HepG2 (cell line): Measurements from ENCODE around the gene SLC17A5. TPM values are rescaled to one million over a fixed set of nuclear protein-coding genes. Genes with fewer than 3 reads are reported as not detected.

Experiments
- FOXC1 ChIP-seq: sonication (generic); formaldehyde crosslinking; IDR thresholded peaks from 2 replicates; pipeline ENCODE4 v1.8.0; 2022; ENCODE audit warnings: mild to moderate bottlenecking, missing genetic modification reagents, borderline replicate concordance
- KLF9 ChIP-seq: IDR thresholded peaks from 2 replicates; pipeline ENCODE4 v1.6.1; 2016; ENCODE audit warnings: low read depth
- MTA1 ChIP-seq: sonication (generic); formaldehyde crosslinking; IDR thresholded peaks from 2 replicates; pipeline ENCODE4 v1.4.0; 2020; ENCODE audit warnings: missing genetic modification reagents, mild to moderate bottlenecking, borderline replicate concordance
- MYNN ChIP-seq: sonication (generic); formaldehyde crosslinking; IDR thresholded peaks from 2 replicates; pipeline ENCODE4 v1.4.0; 2020; ENCODE audit warnings: mild to moderate bottlenecking, low read depth, missing genetic modification reagents
- NFIB ChIP-seq: sonication (generic); formaldehyde crosslinking; IDR thresholded peaks from 2 replicates; pipeline ENCODE4 v1.9.0; 2021; ENCODE audit warnings: missing genetic modification reagents, mild to moderate bottlenecking, borderline replicate concordance
- SPEN ChIP-seq: sonication (generic); formaldehyde crosslinking; IDR thresholded peaks from 2 replicates; pipeline ENCODE4 v1.5.1; 2020; ENCODE audit warnings: low read depth, mild to moderate bottlenecking, missing genetic modification reagents
- YEATS2 ChIP-seq: sonication (generic); formaldehyde crosslinking; IDR thresholded peaks from 2 replicates; pipeline ENCODE4 v1.4.0; 2020; ENCODE audit warnings: missing genetic modification reagents, borderline replicate concordance
- ZFP36 ChIP-seq: fragments of 150-350 bp; IDR thresholded peaks from 2 replicates; pipeline ENCODE4 v1.6.1; 2018; ENCODE audit warnings: borderline replicate concordance, low read length, low read depth; ENCODE audit not compliant: partially characterized antibody
- ZMYM4 ChIP-seq: sonication (generic); formaldehyde crosslinking; IDR thresholded peaks from 2 replicates; pipeline ENCODE4 v1.8.1; 2023; ENCODE audit warnings: mild to moderate bottlenecking, missing genetic modification reagents
- ZNF3 ChIP-seq: IDR thresholded peaks from 2 replicates; pipeline ENCODE4 v1.7.0; 2017; ENCODE audit warnings: inconsistent platforms
- ZNF557 ChIP-seq: sonication (generic); formaldehyde crosslinking; IDR thresholded peaks from 2 replicates; pipeline ENCODE4 v1.4.0; 2020; ENCODE audit warnings: missing genetic modification reagents
- ZNF614 ChIP-seq: IDR thresholded peaks from 2 replicates; pipeline ENCODE4 v1.6.1; 2018; ENCODE audit warnings: missing biosample characterization, missing genetic modification reagents, inconsistent platforms, borderline replicate concordance
- polyA plus RNA-seq, 8 experiments: library from polyadenylated mRNA; depleted of rRNA in 3 of 8; stranded (reverse) in 7 of 8; unstranded in 1 of 8; fragments of >200 nt; fragmentation: Illumina TruSeq in 4 of 8; extraction: Trizol in 4 of 8; gene quantifications; 2 replicates each; pipeline versions ENCODE4 v1.2.1 to v1.2.3, GENCODE V29; 2011 to 2016; ENCODE audit warnings: low read depth in 4 of 8, missing spikeins in 1 of 8, mixed read lengths in 1 of 8; ENCODE audit not compliant: insufficient read depth in 1 of 8
- total RNA-seq, 5 experiments: library from RNA; depleted of rRNA; stranded (reverse); fragments of >200 nt; fragmentation: Illumina TruSeq; extraction: Trizol; gene quantifications; 2 replicates each; pipeline ENCODE4 v1.2.3, GENCODE V29; 2016; ENCODE audit warnings: low read depth in 1 of 5
- TF ChIP-seq, protein P1 (sequence below): sonication (generic); formaldehyde crosslinking; IDR thresholded peaks from 2 replicates; pipeline ENCODE4 v1.4.0; 2020; ENCODE audit warnings: missing genetic modification reagents
- TF ChIP-seq, protein P2 (sequence below): sonication (generic); formaldehyde crosslinking; IDR thresholded peaks from 2 replicates; pipeline ENCODE4 v1.4.0; 2020; ENCODE audit warnings: missing genetic modification reagents, low read depth, mild to moderate bottlenecking, borderline replicate concordance
- TF ChIP-seq, protein P3 (sequence below): sonication (generic); formaldehyde crosslinking; IDR thresholded peaks from 2 replicates; pipeline ENCODE4 v1.4.0; 2020; ENCODE audit warnings: missing genetic modification reagents, borderline replicate concordance
- TF ChIP-seq, protein P4 (sequence below): sonication (generic); formaldehyde crosslinking; IDR thresholded peaks from 2 replicates; pipeline ENCODE4 v1.4.0; 2020; ENCODE audit warnings: missing genetic modification reagents

Gene SLC17A5
- total and polyA plus RNA-seq, 2 of the 13 experiments (the other 11 are each of a cell fraction or from before 2014, with no cell fraction given): 18.3 to 20.5 TPM

DNA sequence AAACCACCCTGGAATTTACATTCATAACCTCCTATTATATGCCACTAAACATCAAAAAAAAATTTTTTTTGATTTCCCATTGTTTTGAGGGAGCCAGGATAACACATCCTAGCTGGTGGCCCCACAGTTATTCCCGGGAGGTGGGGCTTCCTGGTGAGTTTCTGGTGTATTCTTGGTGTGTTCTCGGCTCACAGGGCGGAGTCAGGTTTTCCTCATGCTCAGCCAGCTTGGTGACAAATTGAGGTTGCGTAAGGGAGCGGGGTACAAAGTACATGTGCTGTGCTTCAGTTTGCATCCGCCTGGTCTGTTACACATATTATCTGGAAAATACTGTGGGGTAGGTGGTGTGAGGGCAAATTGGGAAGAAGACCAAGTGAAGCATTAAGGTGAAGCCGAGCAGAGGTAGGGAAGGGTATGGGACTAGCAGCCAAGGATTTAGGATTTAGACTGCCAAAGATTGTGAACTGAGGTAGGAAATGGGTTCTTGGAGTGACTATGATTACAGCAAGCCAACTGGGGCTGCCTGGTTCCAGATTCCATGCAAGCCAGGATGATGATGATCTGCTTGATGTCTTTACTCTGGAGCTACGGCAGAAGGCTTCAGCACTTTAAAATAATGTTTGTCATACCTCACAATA is 86.7 kb downstream of the SLC17A5 start (continued):
- TF ChIP-seq, protein P1, sequence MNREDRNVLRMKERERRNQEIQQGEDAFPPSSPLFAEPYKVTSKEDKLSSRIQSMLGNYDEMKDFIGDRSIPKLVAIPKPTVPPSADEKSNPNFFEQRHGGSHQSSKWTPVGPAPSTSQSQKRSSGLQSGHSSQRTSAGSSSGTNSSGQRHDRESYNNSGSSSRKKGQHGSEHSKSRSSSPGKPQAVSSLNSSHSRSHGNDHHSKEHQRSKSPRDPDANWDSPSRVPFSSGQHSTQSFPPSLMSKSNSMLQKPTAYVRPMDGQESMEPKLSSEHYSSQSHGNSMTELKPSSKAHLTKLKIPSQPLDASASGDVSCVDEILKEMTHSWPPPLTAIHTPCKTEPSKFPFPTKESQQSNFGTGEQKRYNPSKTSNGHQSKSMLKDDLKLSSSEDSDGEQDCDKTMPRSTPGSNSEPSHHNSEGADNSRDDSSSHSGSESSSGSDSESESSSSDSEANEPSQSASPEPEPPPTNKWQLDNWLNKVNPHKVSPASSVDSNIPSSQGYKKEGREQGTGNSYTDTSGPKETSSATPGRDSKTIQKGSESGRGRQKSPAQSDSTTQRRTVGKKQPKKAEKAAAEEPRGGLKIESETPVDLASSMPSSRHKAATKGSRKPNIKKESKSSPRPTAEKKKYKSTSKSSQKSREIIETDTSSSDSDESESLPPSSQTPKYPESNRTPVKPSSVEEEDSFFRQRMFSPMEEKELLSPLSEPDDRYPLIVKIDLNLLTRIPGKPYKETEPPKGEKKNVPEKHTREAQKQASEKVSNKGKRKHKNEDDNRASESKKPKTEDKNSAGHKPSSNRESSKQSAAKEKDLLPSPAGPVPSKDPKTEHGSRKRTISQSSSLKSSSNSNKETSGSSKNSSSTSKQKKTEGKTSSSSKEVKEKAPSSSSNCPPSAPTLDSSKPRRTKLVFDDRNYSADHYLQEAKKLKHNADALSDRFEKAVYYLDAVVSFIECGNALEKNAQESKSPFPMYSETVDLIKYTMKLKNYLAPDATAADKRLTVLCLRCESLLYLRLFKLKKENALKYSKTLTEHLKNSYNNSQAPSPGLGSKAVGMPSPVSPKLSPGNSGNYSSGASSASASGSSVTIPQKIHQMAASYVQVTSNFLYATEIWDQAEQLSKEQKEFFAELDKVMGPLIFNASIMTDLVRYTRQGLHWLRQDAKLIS: no peak
- TF ChIP-seq, protein P2, sequence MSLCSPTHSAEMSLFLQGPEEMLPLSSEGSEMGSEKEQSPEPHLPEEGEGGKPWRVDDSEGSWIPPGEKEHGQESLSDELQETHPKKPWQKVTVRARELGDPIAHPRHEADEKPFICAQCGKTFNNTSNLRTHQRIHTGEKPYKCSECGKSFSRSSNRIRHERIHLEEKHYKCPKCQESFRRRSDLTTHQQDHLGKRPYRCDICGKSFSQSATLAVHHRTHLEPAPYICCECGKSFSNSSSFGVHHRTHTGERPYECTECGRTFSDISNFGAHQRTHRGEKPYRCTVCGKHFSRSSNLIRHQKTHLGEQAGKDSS: 0 out of 2 replicates have a peak, but pooled peaks have one; percentile 61
- TF ChIP-seq ZMYM4 (CRISPR knock-in tag) (peak; percentile 77; the same call in 1 of the 2 replicates), ZNF3 (CRISPR knock-in tag) (peak; percentile 81), ZFP36 (no peak), MTA1 (CRISPR knock-in tag) (peak; percentile 85), NFIB (no peak), ZNF557 (CRISPR knock-in tag) (no peak), MYNN (no peak), SPEN (CRISPR knock-in tag) (peak; percentile 84; the same call in 1 of the 2 replicates), YEATS2 (peak; percentile 59; the same call in 1 of the 2 replicates), ZNF614 (CRISPR knock-in tag) (peak; percentile 81; the same call in 1 of the 2 replicates), FOXC1 (CRISPR knock-in tag) (peak; percentile 47; the same call in 1 of the 2 replicates), KLF9 (CRISPR knock-in tag) (no peak; the same call in 1 of the 2 replicates)
- TF ChIP-seq, protein P3, sequence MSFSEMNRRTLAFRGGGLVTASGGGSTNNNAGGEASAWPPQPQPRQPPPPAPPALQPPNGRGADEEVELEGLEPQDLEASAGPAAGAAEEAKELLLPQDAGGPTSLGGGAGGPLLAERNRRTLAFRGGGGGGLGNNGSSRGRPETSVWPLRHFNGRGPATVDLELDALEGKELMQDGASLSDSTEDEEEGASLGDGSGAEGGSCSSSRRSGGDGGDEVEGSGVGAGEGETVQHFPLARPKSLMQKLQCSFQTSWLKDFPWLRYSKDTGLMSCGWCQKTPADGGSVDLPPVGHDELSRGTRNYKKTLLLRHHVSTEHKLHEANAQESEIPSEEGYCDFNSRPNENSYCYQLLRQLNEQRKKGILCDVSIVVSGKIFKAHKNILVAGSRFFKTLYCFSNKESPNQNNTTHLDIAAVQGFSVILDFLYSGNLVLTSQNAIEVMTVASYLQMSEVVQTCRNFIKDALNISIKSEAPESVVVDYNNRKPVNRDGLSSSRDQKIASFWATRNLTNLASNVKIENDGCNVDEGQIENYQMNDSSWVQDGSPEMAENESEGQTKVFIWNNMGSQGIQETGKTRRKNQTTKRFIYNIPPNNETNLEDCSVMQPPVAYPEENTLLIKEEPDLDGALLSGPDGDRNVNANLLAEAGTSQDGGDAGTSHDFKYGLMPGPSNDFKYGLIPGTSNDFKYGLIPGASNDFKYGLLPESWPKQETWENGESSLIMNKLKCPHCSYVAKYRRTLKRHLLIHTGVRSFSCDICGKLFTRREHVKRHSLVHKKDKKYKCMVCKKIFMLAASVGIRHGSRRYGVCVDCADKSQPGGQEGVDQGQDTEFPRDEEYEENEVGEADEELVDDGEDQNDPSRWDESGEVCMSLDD: no peak
- TF ChIP-seq, protein P4, sequence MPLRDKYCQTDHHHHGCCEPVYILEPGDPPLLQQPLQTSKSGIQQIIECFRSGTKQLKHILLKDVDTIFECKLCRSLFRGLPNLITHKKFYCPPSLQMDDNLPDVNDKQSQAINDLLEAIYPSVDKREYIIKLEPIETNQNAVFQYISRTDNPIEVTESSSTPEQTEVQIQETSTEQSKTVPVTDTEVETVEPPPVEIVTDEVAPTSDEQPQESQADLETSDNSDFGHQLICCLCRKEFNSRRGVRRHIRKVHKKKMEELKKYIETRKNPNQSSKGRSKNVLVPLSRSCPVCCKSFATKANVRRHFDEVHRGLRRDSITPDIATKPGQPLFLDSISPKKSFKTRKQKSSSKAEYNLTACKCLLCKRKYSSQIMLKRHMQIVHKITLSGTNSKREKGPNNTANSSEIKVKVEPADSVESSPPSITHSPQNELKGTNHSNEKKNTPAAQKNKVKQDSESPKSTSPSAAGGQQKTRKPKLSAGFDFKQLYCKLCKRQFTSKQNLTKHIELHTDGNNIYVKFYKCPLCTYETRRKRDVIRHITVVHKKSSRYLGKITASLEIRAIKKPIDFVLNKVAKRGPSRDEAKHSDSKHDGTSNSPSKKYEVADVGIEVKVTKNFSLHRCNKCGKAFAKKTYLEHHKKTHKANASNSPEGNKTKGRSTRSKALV: peak; percentile 15; the same call in 1 of the 2 replicates
